Activated gamma-delta T cell (primary cell): ENCODE data around the gene MAFF.

ENCODE experiments used
- DNase-seq: peaks from one replicate; lab custom pipeline; 2025; lab: John Stamatoyannopoulos, UW

MAFF gene

DNA sequence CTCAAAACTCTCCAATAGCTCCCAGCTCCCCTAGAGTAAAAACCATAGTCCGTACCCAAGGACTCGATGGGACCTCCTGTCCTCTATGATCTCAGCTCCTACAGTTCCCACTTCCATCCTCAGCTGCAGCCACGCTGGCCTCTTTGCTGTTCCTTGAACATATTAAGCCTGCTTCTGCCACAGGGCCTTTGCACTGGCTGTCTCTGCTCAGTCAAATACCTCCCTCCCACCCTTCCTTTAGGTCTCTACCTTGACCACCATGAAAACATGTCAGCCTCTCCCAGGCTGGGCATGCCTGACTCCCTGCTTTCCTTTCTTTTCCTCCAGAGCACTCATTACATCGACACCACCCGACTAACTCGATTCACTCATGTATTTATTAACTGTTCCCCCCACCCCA lies 46.5 kb downstream of the MAFF start:
- no peak for DNase-seq

DNA sequence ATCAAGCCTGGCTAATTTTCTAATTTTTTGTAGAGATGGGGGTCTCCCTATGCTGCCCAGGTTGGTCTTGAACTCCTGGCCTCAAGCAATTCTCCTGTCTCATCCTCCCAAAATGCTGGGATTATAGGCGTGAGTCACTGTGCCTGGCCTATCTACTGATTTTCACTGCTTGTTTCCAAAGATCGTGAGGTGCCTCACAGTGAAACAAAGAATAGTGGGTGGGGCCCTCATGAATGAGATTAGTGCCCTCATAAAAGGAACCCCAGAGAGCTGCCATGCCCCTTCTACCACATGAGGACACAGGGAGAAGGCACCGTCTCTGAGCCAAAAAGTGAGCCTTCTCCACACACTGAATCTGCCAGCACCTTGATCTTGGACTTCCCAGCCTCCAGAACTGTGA lies 47.5 kb downstream of the MAFF start:
- DNase-seq: no peak

DNA sequence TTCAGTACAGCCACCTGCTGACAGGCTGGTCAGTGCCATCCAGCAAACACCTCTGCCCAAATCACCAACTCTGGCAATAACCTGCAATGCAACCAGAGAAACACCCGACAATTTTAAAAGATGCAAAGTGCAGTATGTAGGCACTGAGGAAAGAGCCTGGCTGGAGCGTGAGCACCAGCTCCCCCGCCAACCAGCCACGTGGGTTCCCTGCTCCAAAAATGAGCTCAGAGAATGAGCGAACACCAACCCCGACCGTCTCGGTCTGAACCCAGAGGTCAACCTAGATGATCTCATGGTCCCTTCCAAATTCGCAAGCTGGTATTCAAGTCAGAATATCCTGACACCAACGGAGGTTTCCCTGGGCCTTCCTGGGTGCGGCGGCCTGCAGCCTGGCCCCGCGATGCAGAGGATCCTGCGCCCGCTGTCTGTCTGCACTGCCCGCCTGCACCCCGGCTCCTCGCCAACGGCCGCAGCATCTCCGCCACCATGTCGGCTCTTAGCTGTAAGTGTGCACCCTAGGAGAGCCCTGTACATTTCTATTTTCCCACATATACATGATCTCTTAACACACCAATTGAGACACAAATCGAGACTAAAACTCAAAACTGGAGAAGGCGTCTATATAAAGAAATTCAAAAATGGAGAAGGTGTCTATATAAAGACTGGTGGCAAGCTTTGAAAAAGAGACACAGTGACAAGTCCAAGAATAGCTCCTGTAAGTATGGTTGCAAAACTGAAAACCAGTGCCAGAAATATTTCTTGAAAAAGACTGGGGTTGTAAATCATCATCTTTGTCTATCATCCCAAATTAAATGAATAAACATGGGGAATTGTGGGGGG lies 48.2 kb downstream of the MAFF start:
- DNase-seq: no peak

DNA sequence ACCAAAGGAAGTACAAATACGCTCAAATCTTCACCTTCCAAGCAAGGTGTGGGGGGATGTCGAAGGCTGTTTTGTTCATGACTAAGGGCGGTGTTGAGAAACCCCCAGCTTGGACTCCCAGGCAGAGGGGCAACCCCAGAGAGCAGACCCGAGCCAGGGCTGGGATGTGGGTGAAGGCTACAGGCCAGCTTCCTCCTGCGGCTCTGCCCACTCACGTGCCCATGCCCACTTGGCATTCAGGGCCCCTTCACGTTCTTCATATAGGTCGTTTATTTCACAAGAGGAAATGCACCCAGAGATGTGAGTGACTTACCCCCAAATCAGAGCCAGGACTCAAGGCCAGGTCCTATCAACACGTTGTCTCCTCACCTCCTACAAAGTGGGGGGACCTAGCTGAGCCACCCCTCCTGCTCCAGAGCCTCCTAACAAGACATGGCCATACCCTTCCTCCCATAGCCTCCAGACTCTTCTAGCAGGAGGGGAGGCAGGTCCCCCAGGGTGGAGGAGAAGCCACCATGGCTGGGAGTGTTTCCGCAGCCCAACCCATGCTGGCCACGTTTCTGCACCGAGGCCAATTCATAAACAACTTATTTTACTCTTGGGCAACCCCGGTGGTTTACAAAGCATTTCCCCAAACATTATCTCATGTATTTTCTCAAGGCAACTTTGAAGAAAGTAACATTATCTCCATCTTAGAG lies 49.0 kb downstream of the MAFF start:
- no peak for DNase-seq

DNA sequence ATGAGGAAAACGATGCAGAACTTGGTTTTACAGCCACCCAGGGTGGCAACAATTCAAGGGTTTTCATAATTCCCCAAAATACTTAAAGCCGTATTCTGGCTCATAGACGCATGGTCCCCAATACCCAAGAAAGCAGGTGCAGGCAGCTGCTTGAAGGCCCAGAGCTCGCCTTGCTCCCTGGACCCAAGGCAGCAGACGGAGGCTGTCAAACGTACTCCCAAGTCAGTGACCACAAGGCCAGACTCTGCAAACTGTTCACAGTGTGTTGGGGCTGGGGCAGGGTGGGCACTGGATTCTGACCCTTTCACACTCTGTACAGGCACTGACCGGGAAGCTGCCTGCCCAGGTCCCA lies 49.5 kb downstream of the MAFF start:
- DNase-seq: no peak

DNA sequence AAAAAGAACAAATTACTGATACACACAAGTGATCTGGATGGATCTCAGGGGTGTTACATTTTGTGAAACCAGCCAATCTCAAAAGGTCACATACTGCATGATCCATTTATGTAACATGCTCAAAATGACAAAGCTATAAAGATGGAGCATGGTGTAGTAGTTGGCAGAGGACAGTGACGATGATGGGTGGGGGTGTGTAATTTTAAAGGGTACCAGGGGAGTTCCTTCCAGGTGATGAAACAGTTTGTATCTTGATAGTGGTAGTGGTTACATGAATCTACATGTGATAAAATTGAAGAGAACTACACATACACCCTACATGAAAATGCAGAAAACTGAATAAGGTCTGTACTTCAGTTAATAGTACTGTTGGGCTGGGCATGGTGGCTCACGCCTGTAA lies 53.9 kb downstream of the MAFF start:
- DNase-seq: no peak

DNA sequence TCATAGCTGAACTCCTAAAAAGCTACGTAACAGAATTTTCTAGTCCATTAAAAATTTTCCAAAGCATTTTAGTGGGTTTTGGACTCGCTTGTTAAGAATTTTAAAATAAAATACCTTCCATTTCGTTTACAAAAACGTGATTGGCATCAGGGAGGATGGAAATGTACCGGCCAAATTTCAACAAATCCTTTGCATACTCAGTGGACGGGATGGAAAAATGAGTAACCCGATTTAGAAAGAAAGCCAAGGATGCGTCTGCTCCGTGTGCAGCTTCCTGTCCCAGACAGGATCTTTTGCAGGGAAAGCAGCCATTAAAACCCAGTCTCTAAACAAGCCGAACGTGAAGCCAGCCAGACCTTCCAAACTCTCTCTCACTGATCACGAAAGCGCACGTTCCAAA lies 55.4 kb downstream of the MAFF start:
- no peak for DNase-seq

DNA sequence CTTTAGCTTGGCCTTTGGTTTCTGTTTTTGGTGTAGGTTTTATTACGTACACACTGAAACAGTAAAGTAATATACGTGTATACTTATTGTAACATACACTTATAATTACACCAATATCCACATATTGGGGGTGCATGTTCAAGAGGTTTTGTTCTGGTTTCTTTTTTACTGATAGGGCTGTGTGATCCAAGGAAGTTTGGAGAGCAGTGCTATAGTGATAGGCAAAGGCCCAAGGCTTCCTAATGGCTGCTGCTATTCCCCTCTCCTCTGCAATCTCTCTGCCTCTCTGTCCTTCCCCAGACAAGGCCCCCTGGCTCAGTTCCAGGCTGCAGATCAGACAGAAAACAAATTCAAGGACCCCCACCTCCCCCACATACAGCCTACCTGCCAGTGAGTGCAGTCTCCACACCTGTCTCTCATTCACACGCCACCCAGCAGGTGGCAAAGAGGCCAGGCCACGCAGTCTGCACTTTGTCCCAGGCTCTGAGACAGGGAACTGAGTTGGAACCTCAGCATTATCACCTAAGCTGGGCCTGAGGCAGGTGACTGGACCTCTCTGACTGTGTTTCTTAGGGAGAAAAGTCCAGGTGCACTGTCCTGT lies 56.0 kb downstream of the MAFF start:
- DNase-seq: no peak

DNA sequence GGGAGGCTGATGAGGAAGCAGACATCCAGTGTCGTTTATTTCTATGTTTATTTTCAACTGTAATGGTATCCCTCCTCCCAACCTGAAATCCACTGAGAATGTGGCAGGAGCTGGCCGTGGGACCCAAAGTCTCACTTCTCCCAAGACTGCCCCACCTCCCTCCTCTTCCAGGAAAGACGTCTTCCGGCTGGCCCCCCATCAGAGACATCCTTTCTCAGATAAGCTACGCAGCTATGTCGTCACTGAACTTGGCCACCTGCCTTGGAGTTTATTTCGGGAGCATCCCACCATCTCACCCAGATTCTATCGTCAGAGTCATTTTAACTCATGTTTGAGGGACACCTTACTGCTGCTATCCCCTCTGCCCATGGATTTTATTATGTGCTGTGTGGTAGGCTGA lies 57.1 kb downstream of the MAFF start:
- DNase-seq: no peak

DNA sequence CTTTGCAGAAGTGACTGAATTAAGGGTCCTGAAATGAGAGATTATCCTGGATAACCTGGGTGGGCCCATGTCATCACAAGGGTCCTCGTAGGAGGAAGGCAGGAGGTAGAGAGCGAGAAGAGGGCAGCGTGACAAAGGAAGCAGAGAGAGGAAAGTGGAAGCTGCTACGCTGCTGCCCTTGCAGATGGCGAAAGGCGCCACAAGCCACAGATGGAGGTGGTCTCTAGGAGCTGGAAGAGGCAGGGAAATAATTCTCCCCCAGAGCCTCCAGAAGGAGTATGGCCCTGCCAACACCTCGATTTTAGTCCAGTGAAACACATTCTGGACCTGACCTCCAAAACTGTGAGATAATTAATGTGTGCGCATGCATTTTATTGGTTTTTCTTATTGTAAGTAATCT lies 57.6 kb downstream of the MAFF start:
- DNase-seq: no peak

DNA sequence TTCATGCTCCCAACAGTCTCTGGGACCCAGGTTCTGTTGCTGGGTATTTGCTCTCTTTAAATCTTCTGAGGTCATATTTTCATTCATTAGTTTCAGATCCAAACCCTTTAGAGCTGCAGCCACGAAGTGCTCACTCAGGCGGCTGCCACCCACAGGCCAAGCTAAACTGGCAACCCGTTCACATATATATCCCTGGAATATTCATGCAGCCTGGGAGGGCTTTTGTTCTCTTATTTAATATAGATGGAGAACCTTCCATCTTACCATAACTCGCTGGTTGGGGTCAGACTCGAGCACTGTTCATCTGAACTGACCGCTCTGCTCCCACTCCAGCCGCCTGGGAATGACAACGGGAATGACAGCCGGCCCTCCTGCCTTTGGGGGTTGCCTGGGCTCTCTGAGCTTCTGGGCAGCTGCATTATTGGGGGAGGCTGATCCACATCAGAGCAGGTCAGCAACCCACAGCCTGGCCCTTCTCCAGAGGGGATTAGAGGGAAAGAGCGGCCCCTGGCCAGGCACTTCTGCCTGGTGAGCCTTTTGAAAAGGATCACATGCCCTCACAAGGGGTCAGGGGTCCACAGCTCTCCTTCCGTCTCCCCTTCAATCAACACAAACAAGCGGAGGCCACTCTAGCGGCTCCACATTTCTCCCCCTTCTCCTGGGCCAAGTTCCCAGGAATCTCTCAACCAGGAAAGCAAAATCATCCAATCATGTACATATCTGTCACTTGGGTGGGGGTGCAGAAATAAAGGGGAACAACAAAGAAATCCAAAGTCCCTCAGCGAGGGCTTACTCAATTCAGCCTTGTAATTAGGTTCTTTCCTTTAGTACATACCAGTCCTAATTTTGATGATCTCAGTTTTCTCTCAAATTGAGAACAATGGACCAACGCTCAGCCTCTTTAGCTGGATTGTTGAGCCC lies 59.2 kb downstream of the MAFF start:
- no peak for DNase-seq

DNA sequence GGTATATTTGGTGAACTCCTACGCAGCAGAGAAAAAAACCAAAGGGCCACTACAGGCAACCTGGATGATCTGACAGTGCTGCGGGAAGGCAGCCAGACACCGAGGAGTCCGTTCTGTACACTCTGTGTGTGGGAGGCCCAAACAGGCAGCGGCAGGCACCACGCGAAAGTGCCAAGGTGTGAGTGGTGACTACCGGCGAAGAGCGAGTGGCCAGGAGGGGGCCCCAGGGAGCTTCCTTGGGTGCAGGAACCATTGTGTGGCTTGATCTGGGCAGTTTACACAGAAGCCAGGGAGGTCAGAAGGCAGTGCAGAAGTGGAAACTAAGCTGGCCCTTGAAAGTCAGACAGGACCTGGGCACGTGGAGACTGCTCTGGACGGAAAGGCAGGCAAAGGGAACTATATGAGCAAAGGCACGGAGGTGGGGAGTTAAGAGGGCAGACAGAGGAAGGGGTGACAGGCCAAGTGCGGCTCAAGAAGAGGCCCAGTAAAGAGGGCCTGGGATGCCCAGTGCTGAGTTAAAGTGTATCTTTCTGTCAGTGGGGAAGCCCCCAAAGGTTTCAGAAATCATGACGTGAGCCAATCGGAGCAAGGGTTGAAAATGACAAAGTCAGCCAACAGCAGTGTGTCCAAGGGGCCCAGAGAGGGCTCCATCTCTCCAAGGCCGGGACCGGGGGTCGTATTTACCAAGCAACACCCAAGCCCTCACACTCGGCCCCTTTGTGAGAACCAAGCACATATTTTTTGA lies 60.4 kb downstream of the MAFF start:
- no peak for DNase-seq

DNA sequence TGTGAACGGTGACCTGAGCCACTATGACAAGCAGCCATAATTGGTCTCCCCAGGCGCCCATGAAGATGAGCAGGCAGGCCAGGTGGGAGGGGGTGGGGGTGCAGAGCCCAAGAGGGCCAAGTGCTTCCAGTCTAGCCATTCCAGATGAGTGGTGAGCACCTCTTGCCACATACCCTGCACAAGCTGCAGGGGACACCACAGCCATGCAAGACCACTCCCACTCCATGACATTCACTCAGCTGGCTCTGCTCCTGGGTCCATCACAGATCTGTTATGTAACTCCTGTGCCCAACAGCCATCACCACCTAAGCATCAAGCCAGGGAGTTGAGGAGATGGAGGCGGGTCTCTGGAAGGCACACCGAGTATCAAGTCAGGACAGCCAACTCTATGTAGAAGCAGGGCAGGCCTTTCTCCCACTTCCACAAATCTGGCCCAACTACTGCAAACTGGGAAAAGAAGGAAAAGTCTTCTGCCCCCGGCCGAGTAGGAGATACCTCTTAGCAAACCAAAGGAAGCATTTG lies 62.6 kb downstream of the MAFF start:
- no peak for DNase-seq
